Stimulated activated CD8-positive, alpha-beta memory T cell treated with anti-CD3 and anti-CD28 coated beads, Interleukin-12 subunit alpha, Interleukin-12 subunit beta, amount 100 ng/mL, for 4 hours (primary cell): ENCODE data around the gene LRGUK.
"Not testable (repeated sequence)": the region's sequence is repeated elsewhere in the genome, so short reads cannot be mapped to it uniquely, and the experiment has no call there.

Source experiments
- DNase-seq: peaks from one replicate; pipeline ENCODE4 v3.0.0-alpha.2; 2020; ENCODE audit warnings: low read depth

Gene LRGUK

GRCh38 chr7:134186027-134186426 lies 58.9 kb downstream of the LRGUK start:
- no peak for DNase-seq

- DNase-seq, result no peak
Measured at GRCh38 chr7:134186801-134187200, 59.7 kb downstream of the LRGUK start.

DNA sequence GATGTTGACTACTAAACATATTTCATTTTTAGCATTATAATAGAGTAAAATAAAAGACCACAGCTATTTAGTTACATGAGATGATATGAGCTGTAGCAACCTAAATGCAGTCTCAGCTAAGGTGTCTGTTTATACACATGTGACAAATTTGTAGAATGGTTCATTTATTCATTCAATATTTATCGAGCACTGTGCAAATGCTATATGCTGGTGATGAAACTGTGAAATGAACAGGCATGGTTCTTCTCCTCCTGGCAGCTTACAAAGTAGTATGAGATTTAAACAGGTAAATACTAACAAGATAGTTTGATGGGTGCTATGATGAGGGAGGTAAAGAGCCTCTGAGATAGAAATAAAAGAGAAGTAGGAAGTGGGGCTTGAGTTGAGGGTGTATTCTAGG lies 60.8 kb downstream of the LRGUK start:
- DNase-seq, result no peak

GRCh38 chr7:134188311-134188710 lies 61.2 kb downstream of the LRGUK start:
- no peak for DNase-seq

- no peak for DNase-seq
Measured at GRCh38 chr7:134189559-134189958, 62.4 kb downstream of the LRGUK start.

DNA sequence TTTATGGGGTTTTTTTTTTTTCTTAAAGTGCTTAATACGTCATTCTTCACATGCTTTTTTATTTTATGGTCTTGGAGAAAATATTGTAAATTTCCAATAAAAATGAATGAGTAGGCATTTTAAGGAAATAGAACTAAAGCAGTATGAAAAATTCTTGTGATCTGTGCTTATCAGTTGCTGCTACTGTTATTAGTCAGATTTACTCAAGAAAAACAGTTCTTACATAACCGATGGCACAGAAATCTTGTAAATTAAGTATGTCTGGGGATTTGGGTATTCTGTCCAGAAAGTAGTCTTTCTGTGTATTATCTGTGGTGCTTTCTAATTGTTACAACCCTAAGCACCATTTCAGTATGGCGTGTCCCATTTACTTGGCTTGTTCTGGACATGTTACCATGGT lies 64.7 kb downstream of the LRGUK start:
- DNase-seq, result no peak

- no peak for DNase-seq
Measured at GRCh38 chr7:134193240-134193639, 66.1 kb downstream of the LRGUK start.

DNA sequence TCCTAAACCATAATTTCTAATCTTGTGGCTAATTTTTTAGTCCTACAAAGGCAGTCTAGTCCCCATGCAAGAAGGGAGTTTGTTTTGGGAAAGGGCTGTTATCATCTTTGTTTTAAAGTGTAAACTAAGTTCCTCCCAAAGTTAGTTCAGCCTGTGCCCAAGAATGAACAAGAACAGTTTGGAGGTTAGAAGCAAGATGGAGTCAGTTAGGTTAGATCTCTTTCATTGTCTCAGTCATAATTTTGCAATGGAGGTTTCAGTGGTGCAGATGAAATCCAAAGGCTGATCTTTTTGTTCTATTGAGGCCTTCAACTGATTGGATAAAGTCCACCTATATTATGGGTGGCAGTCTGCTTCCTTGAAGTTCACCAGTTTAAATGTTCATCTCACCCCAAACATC lies 68.1 kb downstream of the LRGUK start:
- no peak for DNase-seq

DNA sequence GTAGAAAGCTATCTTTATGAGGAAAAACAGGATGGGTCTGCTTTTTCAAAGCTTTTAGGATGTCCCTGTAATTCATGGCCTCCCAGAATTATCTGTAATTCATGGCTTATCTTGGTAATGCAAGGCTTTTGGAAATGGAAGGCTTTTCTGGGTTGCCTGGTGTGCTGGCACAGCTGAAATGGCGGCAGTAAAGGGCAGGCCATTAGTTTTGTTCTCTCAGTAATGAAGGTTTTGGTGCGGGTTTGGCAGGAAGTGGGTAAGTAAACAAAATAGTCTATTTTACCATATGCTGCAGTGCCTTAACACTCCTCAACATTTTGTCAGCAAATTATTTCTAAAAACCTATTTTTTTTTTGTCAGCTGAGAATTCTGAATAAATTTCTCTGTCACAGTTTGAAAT lies 69.3 kb downstream of the LRGUK start:
- DNase-seq, result no peak

DNA sequence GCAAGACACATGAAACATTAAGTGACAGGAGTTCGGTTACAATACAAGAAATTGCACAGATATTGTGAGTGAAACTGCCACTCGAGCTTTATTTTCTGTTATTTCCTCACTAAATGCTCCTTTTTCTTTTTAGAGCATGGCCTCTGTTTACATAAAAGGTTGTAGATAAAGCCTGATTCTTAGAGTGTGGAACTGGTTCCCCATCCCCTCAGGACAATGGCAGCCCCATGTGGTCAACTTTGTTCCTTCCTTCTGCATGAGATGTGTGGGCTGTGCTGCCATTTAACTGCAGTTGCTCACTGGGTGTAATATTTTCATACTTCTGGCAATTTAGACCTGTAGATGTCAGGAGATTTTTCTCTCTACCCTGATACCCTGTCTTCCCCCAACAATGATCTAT lies 70.2 kb downstream of the LRGUK start:
- no peak for DNase-seq

- no peak for DNase-seq
Measured at GRCh38 chr7:134200970-134201369, 73.8 kb downstream of the LRGUK start.

DNA sequence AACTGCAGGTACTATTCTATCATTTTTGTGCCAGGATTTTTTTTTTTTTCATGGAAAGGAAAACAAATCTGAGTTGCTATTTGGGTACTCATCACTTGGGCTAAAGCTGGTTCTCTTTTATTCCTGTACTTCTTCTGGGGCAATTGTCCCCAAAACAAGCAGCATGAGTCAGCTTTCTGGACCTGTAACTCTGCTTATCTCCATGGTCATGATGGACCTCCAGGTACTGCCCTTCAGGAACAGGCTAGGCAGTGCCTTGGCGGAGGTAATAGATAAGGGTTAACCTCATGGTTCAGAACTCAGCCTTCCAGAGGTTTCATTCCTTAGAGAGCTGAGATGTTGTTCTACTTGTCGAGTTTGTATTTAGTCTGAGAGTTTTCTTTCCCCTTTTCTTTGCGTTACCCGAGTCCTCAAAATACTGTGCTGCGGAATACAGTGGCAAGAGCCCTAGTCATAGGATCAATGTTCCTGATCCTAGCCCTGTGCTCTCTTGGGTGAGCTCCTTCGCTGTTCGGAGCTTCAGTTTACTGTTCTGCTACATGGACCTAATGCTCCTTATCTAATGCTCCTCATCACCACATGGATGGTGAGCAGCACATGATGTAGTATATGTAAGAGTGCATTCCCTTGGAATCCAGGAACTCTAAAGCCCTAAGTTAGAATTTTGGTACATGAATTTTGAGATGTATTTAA lies 74.6 kb downstream of the LRGUK start:
- no peak for DNase-seq

DNA sequence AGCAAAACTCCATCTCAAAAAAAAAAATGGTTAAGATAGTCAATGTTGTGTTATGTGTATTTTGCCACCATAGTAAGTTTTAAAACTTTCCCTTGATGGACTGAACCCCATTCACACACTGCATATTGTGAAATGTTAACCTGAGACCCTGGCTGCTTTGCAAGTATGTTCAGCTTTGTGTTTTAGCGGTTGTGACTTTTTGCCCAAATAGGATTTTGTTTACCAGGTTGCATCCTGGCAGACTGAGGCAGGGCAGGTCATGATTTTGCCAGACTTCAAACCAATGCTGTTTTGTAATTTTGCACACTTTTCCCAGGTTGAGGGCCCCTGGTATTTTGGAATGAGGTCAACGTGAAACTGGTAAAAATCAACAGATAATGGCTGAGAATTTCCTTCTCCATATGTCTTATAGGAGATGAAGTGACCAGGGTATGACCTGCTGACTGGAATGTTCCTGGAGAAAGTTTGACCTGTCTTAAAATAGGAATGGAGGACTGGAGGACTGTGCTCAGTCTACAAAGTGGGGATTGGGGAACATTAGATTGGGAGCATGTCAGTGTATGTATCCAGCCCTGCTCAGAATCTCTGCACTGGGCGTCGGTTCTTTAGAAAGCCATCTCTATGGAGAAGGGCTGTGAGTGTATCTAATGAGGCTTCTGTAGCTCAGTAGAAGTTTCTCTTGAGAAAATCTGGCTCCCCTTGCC lies 76.2 kb downstream of the LRGUK start:
- no peak for DNase-seq

DNA sequence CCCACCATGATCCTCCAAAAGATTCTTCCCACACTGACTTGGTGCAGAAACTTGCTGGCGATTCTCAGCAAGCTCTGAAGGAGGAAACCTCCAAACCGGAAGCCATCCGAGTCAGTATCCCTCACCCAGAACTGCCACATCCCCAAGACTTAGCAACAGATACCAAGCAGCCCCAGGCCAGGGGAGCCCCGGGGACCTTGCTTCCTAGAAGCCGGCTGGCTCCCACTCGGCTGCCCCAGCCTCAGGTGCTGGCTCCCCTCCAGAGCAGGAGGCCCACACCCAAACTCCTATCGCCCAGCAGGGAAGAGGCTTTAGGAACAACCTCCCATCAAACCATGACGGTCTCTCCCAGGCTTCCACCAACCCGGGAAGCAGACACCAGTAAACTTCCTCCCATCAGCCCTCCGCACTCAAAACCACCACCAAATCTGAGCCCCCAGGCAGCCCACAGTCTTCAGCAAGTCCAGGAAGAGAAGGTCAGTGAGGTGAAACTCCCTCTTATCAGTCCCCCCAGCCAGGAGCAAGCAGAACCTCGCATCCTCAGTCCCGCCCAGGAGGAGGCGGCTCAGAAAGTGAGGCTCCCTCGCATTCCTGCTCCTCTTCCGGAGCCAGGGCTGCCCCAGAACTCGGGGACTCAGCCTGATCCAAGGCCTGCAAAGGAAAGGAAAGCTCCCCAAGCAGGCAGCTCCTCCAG lies 82.3 kb downstream of the LRGUK start:
- DNase-seq, result no peak

GRCh38 chr7:134210227-134210626 lies 83.1 kb downstream of the LRGUK start:
- no peak for DNase-seq

DNA sequence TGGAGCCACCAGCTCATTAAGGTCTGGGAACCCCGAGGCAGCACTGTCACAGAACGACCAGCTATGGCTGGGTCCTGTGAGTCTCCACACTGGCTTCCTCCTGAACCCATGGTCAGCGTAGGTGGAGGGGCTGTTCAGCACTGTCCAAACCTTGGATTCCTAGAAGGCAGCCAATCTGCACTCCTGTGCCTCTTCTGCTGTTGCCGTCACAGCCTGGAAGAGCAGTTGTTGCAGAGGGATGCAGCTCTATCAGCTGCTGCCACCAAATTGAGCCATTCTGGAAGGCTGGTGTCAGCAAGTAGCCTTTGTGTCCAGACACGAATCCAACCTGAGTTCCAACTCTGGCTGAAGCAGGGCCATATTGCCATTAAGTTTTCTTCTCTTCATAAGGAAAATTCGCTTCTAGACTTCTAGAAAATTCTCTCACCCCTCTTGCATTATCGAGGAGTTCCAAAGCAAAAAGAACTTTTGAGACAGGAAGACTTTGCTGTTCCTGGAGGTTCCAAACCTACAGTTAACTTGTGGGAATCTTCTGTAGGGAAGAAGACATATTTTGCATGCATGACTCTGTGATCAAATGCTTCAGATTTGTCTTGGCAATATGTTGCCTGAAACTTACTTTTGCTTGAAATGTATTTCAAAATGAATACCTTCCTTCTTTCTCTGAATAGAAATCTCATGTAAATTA lies 84.0 kb downstream of the LRGUK start:
- no peak for DNase-seq

- DNase-seq, result no peak
Measured at GRCh38 chr7:134211817-134212216, 84.7 kb downstream of the LRGUK start.

DNA sequence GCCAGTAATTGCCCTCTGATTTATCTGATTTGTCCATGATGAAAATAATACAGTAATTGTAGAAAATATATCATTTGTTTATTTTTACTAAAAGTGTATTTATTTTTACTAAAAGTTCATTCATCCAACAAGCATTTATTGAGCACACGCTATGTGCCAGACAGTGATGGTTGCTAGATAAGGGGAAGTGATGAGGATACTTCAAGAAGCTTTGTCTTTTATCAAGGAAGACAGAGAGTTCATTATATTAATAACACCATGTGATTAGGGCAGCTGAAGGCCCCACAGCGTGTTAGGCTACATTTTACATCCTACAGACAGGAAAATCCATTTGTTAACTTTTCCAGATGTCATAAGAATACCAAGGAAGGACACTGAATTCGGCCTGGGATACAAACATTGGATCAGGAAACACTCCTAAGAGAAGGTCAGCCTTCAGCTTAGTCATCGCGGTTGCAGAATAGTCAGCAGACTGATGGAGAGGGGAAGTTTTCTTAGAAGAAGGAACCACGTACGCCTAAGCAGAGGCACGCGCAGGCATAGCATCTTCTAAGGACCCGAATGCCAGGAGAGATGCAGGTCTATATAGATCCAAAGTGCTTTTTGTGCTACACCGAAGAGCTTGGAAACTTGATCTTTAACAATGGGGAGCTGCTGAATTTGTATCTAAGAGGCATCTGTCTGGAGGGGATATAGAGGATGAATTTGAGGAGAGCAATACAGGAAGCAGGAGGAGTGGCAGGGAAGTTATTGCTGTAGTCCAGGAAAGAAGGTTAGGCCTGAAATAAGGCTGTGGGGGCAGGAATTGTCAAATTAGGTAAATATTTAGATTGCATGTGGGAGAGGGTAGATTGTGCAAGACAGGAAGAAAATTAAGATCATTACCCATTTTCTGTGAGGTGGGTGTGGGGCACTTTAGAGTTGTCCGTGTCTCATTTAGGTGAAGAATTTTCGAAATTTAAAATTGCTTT lies 85.7 kb downstream of the LRGUK start:
- no peak for DNase-seq

DNA sequence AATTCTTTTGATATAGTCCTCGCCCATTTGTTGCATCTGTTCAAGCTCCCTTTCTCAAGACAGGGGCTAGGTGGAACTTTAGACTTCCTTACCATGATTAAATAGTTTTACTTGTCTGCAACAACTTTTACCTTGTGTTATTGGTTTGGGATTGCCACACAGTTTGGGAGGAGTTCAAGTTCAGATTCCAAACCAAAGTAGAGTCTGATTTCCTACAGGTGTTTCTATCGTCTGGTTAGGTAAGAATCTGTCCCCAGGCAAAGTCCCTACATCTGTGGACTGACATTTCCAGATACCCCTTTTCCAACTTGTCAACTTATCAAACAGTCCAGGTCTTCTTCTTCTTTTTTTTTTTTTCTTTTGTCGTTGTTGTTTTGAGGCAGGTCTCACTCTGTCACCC lies 93.1 kb downstream of the LRGUK start:
- no peak for DNase-seq

- DNase-seq, result not testable (repeated sequence)
Measured at GRCh38 chr7:134231296-134231695, 104.2 kb downstream of the LRGUK start.

DNA sequence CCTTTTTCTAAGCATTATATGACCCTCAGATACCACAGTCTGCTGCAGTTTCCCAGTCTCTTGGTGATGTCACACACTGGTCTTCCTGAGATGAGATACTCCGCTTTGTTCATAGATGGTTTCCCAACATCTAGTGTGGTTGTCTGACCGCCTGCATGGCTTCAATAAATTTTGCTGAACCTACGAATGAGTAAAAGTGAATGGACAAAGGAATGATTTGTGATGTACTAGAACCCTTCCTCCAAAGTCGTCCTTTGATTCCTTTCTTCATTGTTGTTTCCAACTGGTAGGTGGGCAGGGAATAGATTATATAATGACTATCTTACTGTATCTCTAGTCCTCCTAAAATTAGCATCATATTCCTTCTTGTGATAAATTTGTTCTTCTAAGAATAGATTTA lies 107.1 kb downstream of the LRGUK start:
- DNase-seq, result no peak

- no peak for DNase-seq
Measured at GRCh38 chr7:134245253-134245652, 118.1 kb downstream of the LRGUK start.
